Measurements from ENCODE around the gene AFAP1.

- TF ChIP-seq, protein P1, sequence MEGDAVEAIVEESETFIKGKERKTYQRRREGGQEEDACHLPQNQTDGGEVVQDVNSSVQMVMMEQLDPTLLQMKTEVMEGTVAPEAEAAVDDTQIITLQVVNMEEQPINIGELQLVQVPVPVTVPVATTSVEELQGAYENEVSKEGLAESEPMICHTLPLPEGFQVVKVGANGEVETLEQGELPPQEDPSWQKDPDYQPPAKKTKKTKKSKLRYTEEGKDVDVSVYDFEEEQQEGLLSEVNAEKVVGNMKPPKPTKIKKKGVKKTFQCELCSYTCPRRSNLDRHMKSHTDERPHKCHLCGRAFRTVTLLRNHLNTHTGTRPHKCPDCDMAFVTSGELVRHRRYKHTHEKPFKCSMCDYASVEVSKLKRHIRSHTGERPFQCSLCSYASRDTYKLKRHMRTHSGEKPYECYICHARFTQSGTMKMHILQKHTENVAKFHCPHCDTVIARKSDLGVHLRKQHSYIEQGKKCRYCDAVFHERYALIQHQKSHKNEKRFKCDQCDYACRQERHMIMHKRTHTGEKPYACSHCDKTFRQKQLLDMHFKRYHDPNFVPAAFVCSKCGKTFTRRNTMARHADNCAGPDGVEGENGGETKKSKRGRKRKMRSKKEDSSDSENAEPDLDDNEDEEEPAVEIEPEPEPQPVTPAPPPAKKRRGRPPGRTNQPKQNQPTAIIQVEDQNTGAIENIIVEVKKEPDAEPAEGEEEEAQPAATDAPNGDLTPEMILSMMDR (IDR thresholded peaks at IDR 0.05), result no peak
- TF ChIP-seq POLR2A (IDR thresholded peaks at IDR 0.05), result no peak
- TF ChIP-seq EP300 (IDR thresholded peaks at IDR 0.05), result no peak
- TF ChIP-seq POLR2AphosphoS5 (IDR thresholded peaks at IDR 0.05), result no peak
Measured at GRCh38 chr4:7747062-7747385, 192.6 kb downstream of the AFAP1 start.
